KMS-11 (cell line): ENCODE results near the gene EFNB3.

Experiments used
- H2AFZ ChIP-seq: fragments of 200-600 bp; sonication (generic); 2 replicates; pipeline ENCODE4 v1.6.1; 2016; ENCODE audit warnings: antibody characterized with exemption, mixed run types, low read depth
- H3K27ac ChIP-seq: fragments of 200-600 bp; sonication (generic); 2 replicates; pipeline ENCODE4 v1.6.1; 2016; ENCODE audit warnings: mild to moderate bottlenecking, mixed run types
- H3K27me3 ChIP-seq: fragments of 200-600 bp; sonication (generic); 2 replicates; pipeline ENCODE4 v1.6.1; 2017; ENCODE audit warnings: mild to moderate bottlenecking, low read depth, mixed run types, moderate library complexity; ENCODE audit not compliant: insufficient read depth
- H3K36me3 ChIP-seq: fragments of 200-600 bp; sonication (generic); 2 replicates; pipeline ENCODE4 v1.6.1; 2017; ENCODE audit warnings: mild to moderate bottlenecking, mixed run types; ENCODE audit not compliant: insufficient read depth
- H3K4me1 ChIP-seq: fragments of 200-600 bp; sonication (generic); 2 replicates; pipeline ENCODE4 v1.6.1; 2016; ENCODE audit warnings: mild to moderate bottlenecking, low read depth, mixed run types; ENCODE audit not compliant: poor library complexity, severe bottlenecking
- H3K4me2 ChIP-seq: fragments of 200-600 bp; sonication (generic); 2 replicates; pipeline ENCODE4 v1.7.0; 2016; ENCODE audit warnings: mild to moderate bottlenecking, mixed run types
- H3K4me3 ChIP-seq: fragments of 200-600 bp; sonication (generic); IDR thresholded peaks from 2 replicates; pipeline ENCODE4 v1.6.1; 2017; ENCODE audit warnings: low read depth, low read length, mixed read lengths; ENCODE audit not compliant: insufficient read depth
- H3K79me2 ChIP-seq: fragments of 200-600 bp; sonication (generic); 2 replicates; pipeline ENCODE4 v1.6.1; 2016; ENCODE audit warnings: low read depth, mixed run types; ENCODE audit not compliant: insufficient read depth
- H3K9ac ChIP-seq: fragments of 200-600 bp; sonication (generic); 2 replicates; pipeline ENCODE4 v1.6.1; 2016; ENCODE audit warnings: mild to moderate bottlenecking, mixed run types
- H4K20me1 ChIP-seq: fragments of 200-600 bp; sonication (generic); 2 replicates; pipeline ENCODE4 v1.6.1; 2016; ENCODE audit warnings: mild to moderate bottlenecking, mixed run types; ENCODE audit not compliant: insufficient read depth
- CTCF ChIP-seq: fragments of 200-600 bp; sonication (generic); conservative IDR thresholded peaks from 2 replicates; pipeline ENCODE4 v1.6.1; 2017; ENCODE audit warnings: low read depth, mild to moderate bottlenecking, antibody characterized with exemption, low read length, moderate library complexity, mixed read lengths

EFNB3 gene

GRCh38 chr17:7716901-7717755 lies 12.1 kb downstream of the EFNB3 start, which contains the start of gene DNAH2:
DNAH2 (plus strand) TSS chr17:7717744; CDS start chr17:7719735, 1,991 bp downstream.
- Histone ChIP-seq H3K4me3 (no peak within 1 kb of the TSS), H2AFZ (peak within 1 kb of the TSS; percentile 44; the same call in 1 of the 2 replicates), H3K27me3 (no peaks in the 10 kb centered on the region)

GRCh38 chr17:7717756-7718350 lies 12.9 kb downstream of the EFNB3 start:
- Histone ChIP-seq H3K27me3 (no peaks in the 10 kb centered on the region), H3K36me3 (no peaks in the 10 kb centered on the region), H4K20me1 (no peaks in the 10 kb centered on the region), H3K4me2 (no peak overlapping the region), H3K79me2 (no peaks in the 10 kb centered on the region), H3K4me1 (no peaks in the 10 kb centered on the region), H3K9ac (no peak overlapping the region), H3K27ac (no peak overlapping the region), H2AFZ (no peak overlapping the region), H3K4me3 (no peak overlapping the region)
- no peak for TF ChIP-seq CTCF

More at GRCh38 chr17:7716901-7717755, 12.1 kb downstream of the EFNB3 start, which contains the start of gene DNAH2:
- H3K27ac ChIP-seq: no peak within 1 kb of the TSS
- H3K36me3 ChIP-seq: no peaks in the 10 kb centered on the region
- TF ChIP-seq CTCF: no peak
- peak within 1 kb of the TSS; percentile 29; the same call in 1 of the 2 replicates for H3K4me2 ChIP-seq
- H3K9ac ChIP-seq: no peak within 1 kb of the TSS
- H3K4me1 ChIP-seq: no peaks in the 10 kb centered on the region
- H4K20me1 ChIP-seq: no peaks in the 10 kb centered on the region
- no peaks in the 10 kb centered on the region for H3K79me2 ChIP-seq

GRCh38 chr17:7719661-7720060 lies 14.7 kb downstream of the EFNB3 start:
- no peaks in the 10 kb centered on the region for H4K20me1 ChIP-seq
- no peak overlapping the region for H2AFZ ChIP-seq
- no peak overlapping the region for H3K9ac ChIP-seq
- H3K79me2 ChIP-seq: no peaks in the 10 kb centered on the region
- no peak overlapping the region for H3K4me3 ChIP-seq
- no peaks in the 10 kb centered on the region for H3K36me3 ChIP-seq
- no peak for TF ChIP-seq CTCF
- H3K27ac ChIP-seq: no peak overlapping the region
- H3K4me1 ChIP-seq: no peaks in the 10 kb centered on the region
- H3K4me2 ChIP-seq: no peak overlapping the region
- H3K27me3 ChIP-seq: no peaks in the 10 kb centered on the region

- Histone ChIP-seq H3K4me3 (no peak overlapping the region), H3K36me3 (no peaks in the 10 kb centered on the region), H3K9ac (no peak overlapping the region), H3K79me2 (no peaks in the 10 kb centered on the region), H3K4me1 (no peaks in the 10 kb centered on the region), H2AFZ (no peak overlapping the region), H4K20me1 (no peaks in the 10 kb centered on the region), H3K27me3 (no peaks in the 10 kb centered on the region), H3K4me2 (no peak overlapping the region), H3K27ac (no peak overlapping the region)
- no peak for TF ChIP-seq CTCF
Observed at GRCh38 chr17:7720125-7720524, 15.1 kb downstream of the EFNB3 start.
